HFF-Myc (cell line): ENCODE measurements around the gene GLYAT.

Experiments used
- DNase-seq: peaks from one replicate; pipeline ENCODE4 v3.0.0-alpha.2; 2011; ENCODE audit warnings: low read depth; ENCODE audit errors: extremely low read depth
- H3K4me3 ChIP-seq: replicated peaks from 2 replicates; pipeline ENCODE4 v1.5.1; 2011; ENCODE audit warnings: low read depth, mild to moderate bottlenecking, control low read depth, low read length
- CTCF ChIP-seq: IDR thresholded peaks from 2 replicates; pipeline ENCODE4 v1.5.1; 2012; ENCODE audit warnings: mild to moderate bottlenecking, low read depth, low read length, control low read depth; ENCODE audit errors: missing control alignments

The GLYAT gene

GRCh38 chr11:58676563-58677135, 55.1 kb downstream of the GLYAT start:
- no peak overlapping the region for H3K4me3 ChIP-seq
- no peak for TF ChIP-seq CTCF
- DNase-seq = no peak

- no peak overlapping the region for H3K4me3 ChIP-seq
- peak; percentile 98 for TF ChIP-seq CTCF
- peak; percentile 24 for DNase-seq
These were observed 56.2 kb downstream of the GLYAT start for GRCh38 chr11:58675334-58676155.

DNA sequence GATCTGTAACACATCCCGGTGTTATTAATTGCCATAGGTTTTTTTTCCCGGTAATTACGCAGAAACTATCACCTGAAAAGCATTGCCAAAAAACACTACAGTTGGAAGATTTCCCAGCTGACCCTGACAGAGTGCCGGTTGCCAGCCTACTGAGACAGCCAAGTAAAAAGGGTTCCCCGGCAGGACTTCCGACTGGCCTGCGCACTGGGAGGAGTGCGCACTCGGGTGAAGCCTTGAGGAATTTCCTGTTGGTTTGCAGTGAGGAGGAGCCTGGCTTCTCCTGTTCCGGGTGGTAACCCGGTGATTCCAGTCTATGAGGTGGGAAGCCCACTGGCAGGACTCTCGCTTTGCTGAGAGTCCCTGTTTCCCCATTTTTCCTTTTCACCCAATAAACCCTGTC, 57.1 kb downstream of the GLYAT start:
- TF ChIP-seq CTCF = no peak
- DNase-seq = no peak
- no peak overlapping the region for H3K4me3 ChIP-seq

GRCh38 chr11:58671983-58672633, 59.6 kb downstream of the GLYAT start:
- DNase-seq = no peak
- no peak overlapping the region for H3K4me3 ChIP-seq
- TF ChIP-seq CTCF = no peak

- no peak for TF ChIP-seq CTCF
- no peak overlapping the region for H3K4me3 ChIP-seq
- no peak for DNase-seq
These were observed 71.7 kb downstream of the GLYAT start for GRCh38 chr11:58659910-58660570.

DNA sequence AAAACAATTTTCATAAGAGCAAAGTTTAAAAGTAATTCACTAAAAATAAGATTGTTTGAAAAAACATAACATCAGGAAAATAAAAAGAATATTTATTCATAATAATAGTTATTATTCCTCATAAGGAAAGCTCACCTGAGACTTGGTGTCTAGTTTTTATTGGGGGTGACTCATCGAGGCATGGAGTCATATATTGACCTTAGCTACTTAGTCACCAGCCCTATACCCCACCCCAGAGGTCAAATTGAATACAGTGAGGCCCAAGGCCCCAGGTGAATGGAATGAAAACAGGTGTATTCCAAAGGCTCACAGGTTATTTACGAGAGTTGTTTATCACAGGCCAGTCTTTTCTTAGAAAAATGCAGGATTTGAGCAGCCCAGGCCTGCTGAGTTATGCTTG, 72.3 kb downstream of the GLYAT start:
- DNase-seq = no peak
- no peak for TF ChIP-seq CTCF
- no peak overlapping the region for H3K4me3 ChIP-seq
